Thyroid gland (tissue), 4 donors: ENCODE measurements around the gene SUPT6H. TPM values are rescaled to one million over a fixed set of nuclear protein-coding genes. Genes with fewer than 3 reads are reported as not detected.
"Not testable (repeated sequence)": the region's sequence is repeated elsewhere in the genome, so short reads cannot be mapped to it uniquely, and the experiment has no call there.

Source experiments
- DNase-seq, 2 donors: peaks; one replicate each; pipeline ENCODE4 v3.0.0-alpha.2; 2019
- H3K27ac ChIP-seq, 3 donors: fragments of 200-600 bp; sonication (generic); 1 replicate in 2 of 3; 2 replicates in 1 of 3; pipeline ENCODE4 v1.5.1; 2016 to 2019; ENCODE audit warnings: mild to moderate bottlenecking in 1 of 3, moderate library complexity in 1 of 3
- H3K27me3 ChIP-seq: fragments of 200-600 bp; sonication (generic); one replicate; pipeline ENCODE4 v1.5.1; 2019
- H3K36me3 ChIP-seq, 2 donors: fragments of 200-600 bp; sonication (generic); one replicate each; pipeline ENCODE4 v1.5.1; 2016 to 2019
- H3K4me1 ChIP-seq, 2 donors: fragments of 200-600 bp; sonication (generic); one replicate each; pipeline ENCODE4 v1.5.1; 2017 to 2019
- H3K4me3 ChIP-seq, 3 donors: fragments of 200-600 bp; sonication (generic); replicated peaks in 1 of 3; 1 replicate in 2 of 3; 2 replicates in 1 of 3; pipeline ENCODE4 v1.5.1; 2016; ENCODE audit warnings: mild to moderate bottlenecking in 1 of 3
- H3K9me3 ChIP-seq: fragments of 200-600 bp; sonication (generic); one replicate; pipeline ENCODE4 v1.5.1; 2017
- CTCF ChIP-seq, 6 experiments: fragments of 200-600 bp in 3 of 6; fragments of 450-650 bp in 3 of 6; sonication (generic) in 3 of 6; IDR thresholded peaks; one replicate each; pipeline ENCODE4 v1.5.1; 2016 to 2019; ENCODE audit warnings: antibody characterized with exemption in 6 of 6, mild to moderate bottlenecking in 2 of 6, inconsistent platforms in 1 of 6, moderate library complexity in 1 of 6
- POLR2A ChIP-seq, 2 donors: fragments of 450-650 bp; IDR thresholded peaks; one replicate each; pipeline ENCODE4 v1.6.1; 2017; ENCODE audit warnings: antibody characterized with exemption in 2 of 2, mild to moderate bottlenecking in 2 of 2, moderate library complexity in 1 of 2
- WGBS, 2 donors: methylation state at CpG; one replicate each; pipeline ENCODE4 v1.1.5; 2017; 5-methylcytosine and 5-hydroxymethylcytosine counted together
- intact Hi-C: fragments of 100-400 bp; cut with DNase I; formaldehyde crosslinking; loops from one replicate; pipeline ENCODE4 v1.15.1; 2023
- total RNA-seq, 4 donors: library from RNA; depleted of rRNA; stranded (reverse); fragments of >200 nt; gene quantifications; one replicate each; pipeline ENCODE4 v1.2.3, GENCODE V29; 2016

The SUPT6H gene
- total RNA-seq, 4 donors from 2014 or later = 49.2 to 117 (median 61.6) TPM

- Histone ChIP-seq H3K9me3 (no peaks in the 10 kb centered on the region), H3K27me3 (no peaks in the 10 kb centered on the region), H3K36me3 (peaks cover 16 to 24% of the 10 kb centered on the region in 2 donors), H3K4me1 (peaks cover 19 to 28% of the 10 kb centered on the region in 2 donors), H3K4me3 (peak overlapping the region in 2 of 3 donors; percentile 32 to 77), H3K27ac (peak overlapping the region; percentile 77 to 88 (median 86))
- TF ChIP-seq CTCF (IDR thresholded peaks at IDR 0.05) = no peak
- TF ChIP-seq POLR2A (IDR thresholded peaks at IDR 0.05) = no peak
- 32 to 33% methylated on average over 8 of the region's 8 CpGs for WGBS, 2 donors
- peak in 1 of 2 donors; percentile 5 for DNase-seq
- intact Hi-C loops = loop anchor here (5.0 kb wide), 1 partner anchor 82 kb away; the partner anchor contains the start of genes NEK8 and TLCD1
These were observed 16.4 kb upstream of the SUPT6H start for GRCh38 chr17:28645576-28645939.

- peak overlapping the region in 1 of 3 donors; percentile 77 for H3K4me3 ChIP-seq
- no peak for TF ChIP-seq CTCF (IDR thresholded peaks at IDR 0.05)
- no peak for TF ChIP-seq POLR2A (IDR thresholded peaks at IDR 0.05)
- no peaks in the 10 kb centered on the region for H3K27me3 ChIP-seq
- no peaks in the 10 kb centered on the region for H3K9me3 ChIP-seq
- peaks cover 19 to 28% of the 10 kb centered on the region in 2 donors for H3K4me1 ChIP-seq
- peak overlapping the region; percentile 77 to 93 (median 88) for H3K27ac ChIP-seq
- intact Hi-C loops = loop anchor here (5.0 kb wide), 1 partner anchor 81 kb away; the partner anchor contains the start of genes NEK8 and TLCD1
- DNase-seq = peak in 1 of 2 donors; percentile 6
- WGBS, 2 donors = 71 to 72% methylated on average over 12 of the region's 12 CpGs
- peaks cover 10 to 18% of the 10 kb centered on the region in 2 donors for H3K36me3 ChIP-seq
These were observed 15.8 kb upstream of the SUPT6H start for GRCh38 chr17:28646039-28646754.

- Histone ChIP-seq H3K27me3 (no peaks in the 10 kb centered on the region), H3K27ac (no peak overlapping the region), H3K4me3 (no peak overlapping the region), H3K36me3 (peaks cover 5% of the 10 kb centered on the region in 2 donors), H3K4me1 (peaks cover 15 to 22% of the 10 kb centered on the region in 2 donors), H3K9me3 (no peaks in the 10 kb centered on the region)
- WGBS, 2 donors = 93 to 95% methylated on average over 2 of the region's 2 CpGs
- no peak for TF ChIP-seq CTCF (IDR thresholded peaks at IDR 0.05)
- no peak for TF ChIP-seq POLR2A (IDR thresholded peaks at IDR 0.05)
- no peak for DNase-seq
- intact Hi-C loops = loop anchor here (5.0 kb wide), 1 partner anchor 79 kb away; the partner anchor contains the start of genes NEK8 and TLCD1
These were observed 13.3 kb upstream of the SUPT6H start for GRCh38 chr17:28648698-28649097.

- TF ChIP-seq POLR2A (IDR thresholded peaks at IDR 0.05) = no peak
- no peak for TF ChIP-seq CTCF (IDR thresholded peaks at IDR 0.05)
- Histone ChIP-seq H3K4me1 (no peaks in the 10 kb centered on the region), H3K27me3 (no peaks in the 10 kb centered on the region), H3K27ac (no peak overlapping the region), H3K36me3 (peaks cover 7 to 17% of the 10 kb centered on the region in 2 donors), H3K4me3 (no peak overlapping the region), H3K9me3 (no peaks in the 10 kb centered on the region)
- intact Hi-C loops = no loop called here
- no peak for DNase-seq
- 90 to 96% methylated on average over 5 of the region's 5 CpGs for WGBS, 2 donors
These were observed 6.8 kb upstream of the SUPT6H start for GRCh38 chr17:28655160-28655559.

GRCh38 chr17:28657756-28658155 lies 4.2 kb upstream of the SUPT6H start:
- intact Hi-C loops = no loop called here
- no peak overlapping the region for H3K27ac ChIP-seq
- H3K4me3 ChIP-seq = no peak overlapping the region
- DNase-seq = no peak
- H3K27me3 ChIP-seq = no peaks in the 10 kb centered on the region
- peaks cover 10 to 17% of the 10 kb centered on the region in 2 donors for H3K4me1 ChIP-seq
- peaks cover 7 to 17% of the 10 kb centered on the region in 2 donors for H3K36me3 ChIP-seq
- no peaks in the 10 kb centered on the region for H3K9me3 ChIP-seq
- TF ChIP-seq CTCF (IDR thresholded peaks at IDR 0.05) (no peak), POLR2A (IDR thresholded peaks at IDR 0.05) (no peak)
- WGBS, 2 donors = 92 to 95% methylated on average over 5 of the region's 5 CpGs

GRCh38 chr17:28658342-28658741 lies 3.7 kb upstream of the SUPT6H start:
- H3K4me3 ChIP-seq, DNase-seq, H3K27me3 ChIP-seq, intact Hi-C loops, H3K27ac ChIP-seq, H3K9me3 ChIP-seq: not testable (repeated sequence)
- Histone ChIP-seq H3K36me3 (peaks cover 7 to 17% of the 10 kb centered on the region in 2 donors), H3K4me1 (peaks cover 16 to 23% of the 10 kb centered on the region in 2 donors)
- 85% methylated on average over 8 of the region's 8 CpGs for WGBS, 2 donors

GRCh38 chr17:28658766-28659496 lies 3.1 kb upstream of the SUPT6H start:
- H3K27ac ChIP-seq, H3K4me3 ChIP-seq, H3K27me3 ChIP-seq, H3K9me3 ChIP-seq, DNase-seq, intact Hi-C loops: not testable (repeated sequence)
- 98 to 99% methylated on average over 15 of the region's 46 CpGs for WGBS, 2 donors
- Histone ChIP-seq H3K36me3 (peaks cover 7 to 15% of the 10 kb centered on the region in 2 donors), H3K4me1 (peaks cover 22 to 26% of the 10 kb centered on the region in 2 donors)
